D721Med (cell line): ENCODE results near the gene RNASE8.

Experiments used
- DNase-seq: peaks from one replicate; pipeline ENCODE4 v3.0.0; 2011; ENCODE audit warnings: low spot score; ENCODE audit not compliant: insufficient read length
- FAIRE-seq: peaks from 2 replicates; lab custom pipeline; 2011; peaks lifted over from hg19 to GRCh38; lab: Jason Lieb, UNC
- TF ChIP-seq, protein P1 (sequence below): IDR thresholded peaks from 2 replicates; pipeline ENCODE4 v1.5.1; 2012; ENCODE audit warnings: mild to moderate bottlenecking, control low read depth; ENCODE audit not compliant: insufficient read depth; ENCODE audit errors: missing control alignments

Gene RNASE8

DNA sequence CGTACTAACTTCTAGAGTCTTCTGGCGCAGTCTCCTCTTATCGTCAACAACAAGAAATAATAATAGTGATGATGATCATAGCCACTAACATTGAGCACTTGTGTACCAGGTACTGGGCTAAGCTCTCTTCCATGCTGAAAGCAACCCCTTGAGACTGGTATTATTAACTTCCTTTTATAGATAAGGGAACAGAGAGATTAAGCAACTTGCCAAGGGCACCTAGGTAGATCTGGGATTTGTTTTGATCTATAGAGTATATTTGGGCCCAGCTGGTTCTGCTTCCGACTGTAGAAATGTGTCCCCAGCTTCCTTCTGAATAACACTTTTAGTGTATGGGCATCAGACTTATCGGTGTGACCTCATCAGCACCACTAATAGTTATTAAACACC, 42.0 kb downstream of the RNASE8 start:
- no peak for DNase-seq
- no peak for FAIRE-seq

DNA sequence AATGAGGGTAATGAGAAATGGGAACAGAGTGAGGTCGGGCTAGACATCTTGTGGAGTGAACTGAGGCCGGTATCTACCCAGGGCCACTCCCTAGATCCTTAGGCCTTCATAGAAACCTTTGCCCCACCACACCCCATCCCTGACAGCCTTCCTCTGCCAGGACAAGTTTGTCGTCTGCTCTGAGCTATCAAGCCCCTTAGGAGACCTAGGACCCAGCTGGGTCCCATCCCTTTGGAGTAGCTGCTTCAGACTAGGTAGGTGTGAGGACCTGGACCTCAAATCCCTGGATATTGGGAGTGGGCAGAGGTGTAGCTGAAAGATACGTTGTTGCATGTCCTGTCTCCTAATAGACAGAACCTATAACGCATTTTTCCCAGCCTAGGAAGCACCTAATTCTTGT, 43.3 kb downstream of the RNASE8 start, which contains the start of gene TMEM253:
TSS of gene TMEM253 (plus strand) at position 136 of the 400 bp plus-strand sequence. CDS start 278 bp downstream, outside the sequence.
- no peak for FAIRE-seq

More for the DNA sequence above, 42.0 kb downstream of the RNASE8 start:
- TF ChIP-seq, protein P1, sequence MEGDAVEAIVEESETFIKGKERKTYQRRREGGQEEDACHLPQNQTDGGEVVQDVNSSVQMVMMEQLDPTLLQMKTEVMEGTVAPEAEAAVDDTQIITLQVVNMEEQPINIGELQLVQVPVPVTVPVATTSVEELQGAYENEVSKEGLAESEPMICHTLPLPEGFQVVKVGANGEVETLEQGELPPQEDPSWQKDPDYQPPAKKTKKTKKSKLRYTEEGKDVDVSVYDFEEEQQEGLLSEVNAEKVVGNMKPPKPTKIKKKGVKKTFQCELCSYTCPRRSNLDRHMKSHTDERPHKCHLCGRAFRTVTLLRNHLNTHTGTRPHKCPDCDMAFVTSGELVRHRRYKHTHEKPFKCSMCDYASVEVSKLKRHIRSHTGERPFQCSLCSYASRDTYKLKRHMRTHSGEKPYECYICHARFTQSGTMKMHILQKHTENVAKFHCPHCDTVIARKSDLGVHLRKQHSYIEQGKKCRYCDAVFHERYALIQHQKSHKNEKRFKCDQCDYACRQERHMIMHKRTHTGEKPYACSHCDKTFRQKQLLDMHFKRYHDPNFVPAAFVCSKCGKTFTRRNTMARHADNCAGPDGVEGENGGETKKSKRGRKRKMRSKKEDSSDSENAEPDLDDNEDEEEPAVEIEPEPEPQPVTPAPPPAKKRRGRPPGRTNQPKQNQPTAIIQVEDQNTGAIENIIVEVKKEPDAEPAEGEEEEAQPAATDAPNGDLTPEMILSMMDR, result no peak

DNA sequence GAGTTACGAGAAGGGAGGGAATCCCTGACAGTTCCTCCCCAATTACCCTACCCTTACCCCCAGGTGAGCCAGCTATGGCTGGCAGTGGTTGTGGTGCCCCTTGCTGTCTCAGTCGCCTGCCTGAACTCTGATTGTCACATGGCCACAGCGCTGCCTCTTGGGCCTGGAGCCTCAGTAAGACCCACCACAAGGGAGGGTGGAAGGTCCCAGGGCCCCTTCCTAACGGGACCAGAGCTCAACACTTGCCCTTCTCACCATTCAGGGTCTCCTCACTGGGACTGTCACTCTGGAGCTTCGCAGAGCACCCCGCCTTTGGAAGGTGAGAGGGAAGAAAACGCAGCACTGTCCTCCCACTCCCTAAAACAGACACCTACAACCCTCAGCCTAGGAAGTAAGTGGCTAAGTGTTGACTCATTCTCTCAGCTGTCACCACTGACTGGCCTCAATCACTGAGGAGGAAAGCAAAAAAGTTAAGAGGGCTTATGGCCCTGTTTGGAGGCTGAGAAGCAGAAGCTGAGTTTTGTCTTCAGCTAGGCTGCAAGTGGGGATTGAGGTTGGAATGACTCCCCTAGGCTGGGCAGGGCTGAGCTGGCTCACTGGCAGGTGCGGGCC, 44.3 kb downstream of the RNASE8 start:
- TF ChIP-seq, protein P1, result no peak
- no peak for DNase-seq
- no peak for FAIRE-seq

More for the DNA sequence above, 43.3 kb downstream of the RNASE8 start, which contains the start of gene TMEM253:
- TF ChIP-seq, protein P1, result no peak
- DNase-seq, result no peak

DNA sequence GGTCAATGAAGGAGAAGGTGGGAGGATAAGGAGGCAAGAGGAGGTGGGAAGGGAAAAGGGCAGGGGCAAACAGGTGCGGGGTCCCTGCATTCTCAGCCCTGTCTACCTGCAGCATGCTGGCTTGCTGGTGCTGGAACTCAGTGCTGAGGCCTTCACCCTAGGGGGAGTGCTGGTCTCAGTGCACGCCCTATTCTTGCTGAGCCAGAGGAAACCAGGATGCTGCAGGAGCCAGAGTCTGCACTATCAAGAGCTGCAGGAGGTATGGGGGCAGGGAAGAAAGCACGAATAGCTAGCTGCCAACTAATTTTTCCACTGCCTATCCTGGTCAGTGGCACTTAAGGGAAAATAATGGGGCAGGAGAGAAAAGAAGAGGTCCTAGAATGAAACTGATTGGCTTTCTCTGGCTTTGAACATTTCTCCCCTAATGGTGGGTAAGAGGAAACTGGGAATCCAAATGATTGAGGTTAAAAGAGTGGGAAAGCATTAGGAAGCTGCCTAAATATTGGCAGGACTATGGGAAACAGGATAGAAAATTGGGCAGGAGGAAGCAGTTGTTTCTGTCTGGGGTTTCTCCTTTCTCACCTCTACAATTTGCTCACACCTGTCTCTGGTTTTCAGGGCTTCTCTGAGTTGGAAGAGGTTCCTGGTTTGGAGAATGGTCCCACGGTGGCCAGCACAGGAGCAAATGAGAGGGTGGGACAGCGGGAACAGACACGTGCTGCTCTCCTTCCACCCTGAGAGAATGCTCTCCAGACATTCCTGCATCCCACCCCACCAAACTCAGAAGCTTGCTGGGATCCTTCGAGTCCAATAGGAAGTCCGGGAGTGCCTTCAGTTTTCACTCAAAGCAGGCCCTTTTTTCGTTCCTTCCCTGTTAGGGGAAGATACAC, 45.1 kb downstream of the RNASE8 start:
- DNase-seq, result peak; percentile 20
- TF ChIP-seq, protein P1, result no peak
- no peak for FAIRE-seq

DNA sequence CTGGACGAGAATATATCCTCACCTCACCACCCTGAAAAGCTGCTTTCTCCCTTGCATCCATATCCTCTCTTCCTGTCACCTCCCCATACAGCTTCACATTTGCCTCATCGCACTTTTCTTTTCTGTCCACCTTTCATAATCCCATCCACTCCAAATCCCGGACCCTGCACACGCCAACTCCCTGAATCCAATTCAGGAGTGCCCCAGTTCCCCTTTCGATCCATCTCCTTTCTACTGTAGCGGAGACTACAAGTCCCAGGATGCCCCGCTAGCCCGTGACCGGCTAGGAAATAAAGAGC, 45.7 kb downstream of the RNASE8 start:
- TF ChIP-seq, protein P1, result no peak
- DNase-seq, result no peak
- FAIRE-seq, result no peak

DNA sequence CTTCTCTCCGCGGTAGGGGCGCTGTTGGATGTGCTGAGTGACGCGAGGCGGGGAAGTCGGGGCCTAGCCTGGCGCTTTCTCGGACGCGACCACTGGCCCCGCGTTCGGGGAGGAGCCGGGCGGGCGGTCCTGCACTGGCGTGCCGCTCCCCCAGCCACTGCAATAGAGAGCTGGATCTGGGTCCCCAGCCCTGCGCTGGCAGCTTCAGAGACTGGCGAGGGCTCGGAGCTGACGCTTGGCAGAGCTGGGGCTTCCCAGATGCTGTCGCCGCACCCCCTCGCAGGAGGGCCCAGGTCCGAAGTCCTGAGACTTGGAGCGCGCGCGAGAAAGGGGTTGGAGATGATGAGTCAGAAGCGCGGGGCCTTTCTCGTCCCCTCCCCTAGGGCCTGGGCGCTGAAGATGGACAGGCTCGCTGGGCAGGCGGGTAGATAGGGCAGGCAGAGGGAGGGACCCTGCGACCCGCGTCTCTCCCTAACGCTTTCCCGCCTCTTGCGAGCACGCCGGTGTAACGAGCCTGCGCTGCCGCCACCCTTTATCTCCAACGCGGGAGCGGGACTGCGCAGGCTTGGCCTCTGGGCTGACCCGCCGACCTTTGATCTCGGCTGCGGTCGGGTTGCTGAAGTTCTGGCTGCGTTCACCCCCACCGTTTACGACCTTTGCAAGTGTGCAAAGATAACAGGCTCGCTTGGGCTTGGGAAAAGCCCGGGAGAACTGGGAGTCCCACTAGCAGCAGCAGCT, 46.3 kb downstream of the RNASE8 start:
- TF ChIP-seq, protein P1, result peak; percentile 64
- FAIRE-seq (no peak), DNase-seq (peak; percentile 88)
